GM23248 (cell line): Measurements from ENCODE around the gene FAM20C. TPM values are rescaled to one million over a fixed set of nuclear protein-coding genes. Genes with fewer than 3 reads are reported as not detected.

Experiments used
- DNase-seq: peaks from one replicate; pipeline ENCODE4 v3.0.0-alpha.2; 2015
- H2AFZ ChIP-seq: fragments of 200-600 bp; sonication (generic); 2 replicates; pipeline ENCODE4 v1.6.1; 2016; ENCODE audit warnings: antibody characterized with exemption
- H3F3A ChIP-seq: fragments of 200-600 bp; sonication (generic); 2 replicates; pipeline ENCODE4 v1.6.1; 2016; ENCODE audit warnings: mild to moderate bottlenecking, antibody characterized with exemption, mixed run types; ENCODE audit not compliant: insufficient read depth
- H3K27ac ChIP-seq: fragments of 200-600 bp; sonication (generic); 2 replicates; pipeline ENCODE4 v1.5.1; 2016; ENCODE audit warnings: mild to moderate bottlenecking
- H3K27me3 ChIP-seq: fragments of 200-600 bp; sonication (generic); replicated peaks from 2 replicates; pipeline ENCODE4 v1.6.1; 2016; ENCODE audit warnings: mild to moderate bottlenecking; ENCODE audit not compliant: insufficient read depth
- H3K36me3 ChIP-seq: fragments of 200-600 bp; sonication (generic); 2 replicates; pipeline ENCODE4 v1.6.1; 2016; ENCODE audit warnings: low read depth, mild to moderate bottlenecking
- H3K4me1 ChIP-seq: fragments of 200-600 bp; sonication (generic); 2 replicates; pipeline ENCODE4 v1.6.1; 2016; ENCODE audit warnings: mild to moderate bottlenecking; ENCODE audit not compliant: insufficient read depth
- H3K4me2 ChIP-seq: fragments of 200-600 bp; sonication (generic); one replicate; pipeline ENCODE4 v1.6.1; 2016; ENCODE audit warnings: mild to moderate bottlenecking; ENCODE audit not compliant: unreplicated experiment
- H3K4me3 ChIP-seq: fragments of 200-600 bp; sonication (generic); 2 replicates; pipeline ENCODE4 v1.5.1; 2016; ENCODE audit warnings: mild to moderate bottlenecking
- H3K79me2 ChIP-seq: fragments of 200-600 bp; sonication (generic); 2 replicates; pipeline ENCODE4 v1.6.1; 2016; ENCODE audit warnings: mild to moderate bottlenecking; ENCODE audit not compliant: insufficient read depth
- H3K9ac ChIP-seq: fragments of 200-600 bp; sonication (generic); 2 replicates; pipeline ENCODE4 v1.6.1; 2016; ENCODE audit warnings: mild to moderate bottlenecking
- H3K9me2 ChIP-seq: fragments of 200-600 bp; sonication (generic); 2 replicates; pipeline ENCODE4 v1.6.1; 2016; ENCODE audit warnings: mixed run types, mild to moderate bottlenecking, moderate library complexity; ENCODE audit not compliant: insufficient read depth
- H3K9me3 ChIP-seq: fragments of 200-600 bp; sonication (generic); one replicate; pipeline ENCODE4 v1.6.1; 2017; ENCODE audit warnings: low read depth
- H4K20me1 ChIP-seq: fragments of 200-600 bp; sonication (generic); 2 replicates; pipeline ENCODE4 v1.6.0; 2016; ENCODE audit not compliant: insufficient read depth
- EZH2 ChIP-seq: fragments of 200-600 bp; sonication (generic); IDR thresholded peaks from 2 replicates; pipeline ENCODE4 v1.6.1; 2018; ENCODE audit warnings: antibody characterized with exemption, mild to moderate bottlenecking; ENCODE audit not compliant: insufficient read depth, poor library complexity, severe bottlenecking
- EZH2phosphoT487 ChIP-seq: fragments of 200-600 bp; sonication (generic); IDR thresholded peaks from 2 replicates; pipeline ENCODE4 v1.6.1; 2018; ENCODE audit warnings: antibody characterized with exemption, moderate library complexity, mild to moderate bottlenecking, low read depth; ENCODE audit not compliant: insufficient read depth
- WGBS, 2 experiments: methylation state at CpG; one replicate each; pipeline ENCODE4 v1.1.6; 2015 to 2017; ENCODE audit warnings: low lambda C conversion rate in 2 of 2, low coverage in 1 of 2; ENCODE audit errors: missing lambda C conversion rate in 2 of 2; 5-methylcytosine and 5-hydroxymethylcytosine counted together
- in situ Hi-C: fragments of 300-500 bp; cut with MboI; formaldehyde crosslinking; loops from 2 replicates; pipeline ENCODE4 v1.15.0; 2020
- polyA plus RNA-seq: library from polyadenylated mRNA; unstranded; fragments of >200 nt; fragmentation: Nextera tagmentation; extraction: Ambion mirVana; gene quantifications from 2 replicates; pipeline ENCODE4 v1.2.1, GENCODE V29; 2016
- total RNA-seq: library from RNA; depleted of rRNA; stranded (reverse); fragments of >200 nt; shearing (Covaris generic); gene quantifications from 2 replicates; pipeline ENCODE4 v1.2.3, GENCODE V29; 2014

Gene FAM20C
- total and polyA plus RNA-seq, 2 experiments from 2014 or later = 13.5 to 63.8 TPM

GRCh38 chr7:150811-151221 lies 41.6 kb upstream of the FAM20C start:
- Histone ChIP-seq H3K9me3 (no peaks in the 10 kb centered on the region), H3K4me3 (no peak overlapping the region), H4K20me1 (no peaks in the 10 kb centered on the region), H3K36me3 (no peaks in the 10 kb centered on the region), H3K9me2 (no peaks in the 10 kb centered on the region), H3K9ac (no peak overlapping the region), H3K27me3 (no peaks in the 10 kb centered on the region), H3F3A (peaks cover 9% of the 10 kb centered on the region; the same call in 1 of the 2 replicates), H2AFZ (peak overlapping the region; percentile 98; the same call in 1 of the 2 replicates), H3K27ac (no peak overlapping the region), H3K79me2 (no peaks in the 10 kb centered on the region), H3K4me2 (no peak overlapping the region), H3K4me1 (peaks cover 17% of the 10 kb centered on the region)
- in situ Hi-C loops = no loop called here
- TF ChIP-seq EZH2 (no peak), EZH2phosphoT487 (no peak)
- 61 to 74% methylated on average over 13 of the region's 13 CpGs for WGBS, 2 experiments
- peak; percentile 55 for DNase-seq

- 87 to 89% methylated on average over 25 of the region's 25 CpGs for WGBS, 2 experiments
- Histone ChIP-seq H3K4me1 (peaks cover 19% of the 10 kb centered on the region), H3F3A (peaks cover 9% of the 10 kb centered on the region; the same call in 1 of the 2 replicates), H3K4me3 (no peak overlapping the region), H3K36me3 (no peaks in the 10 kb centered on the region), H3K4me2 (no peak overlapping the region), H3K27me3 (no peaks in the 10 kb centered on the region), H3K27ac (no peak overlapping the region), H3K9ac (no peak overlapping the region), H4K20me1 (no peaks in the 10 kb centered on the region), H3K9me2 (no peaks in the 10 kb centered on the region), H3K79me2 (no peaks in the 10 kb centered on the region), H3K9me3 (no peaks in the 10 kb centered on the region), H2AFZ (no peak overlapping the region)
- TF ChIP-seq EZH2phosphoT487 (no peak), EZH2 (no peak)
- in situ Hi-C loops = no loop called here
- DNase-seq = no peak
These were observed 40.9 kb upstream of the FAM20C start for GRCh38 chr7:151346-152050.

- WGBS, 2 experiments = 82 to 83% methylated on average over 16 to 19 of the region's 19 CpGs
These were observed 39.5 kb upstream of the FAM20C start for GRCh38 chr7:152702-153391.

GRCh38 chr7:153604-154003 lies 38.8 kb upstream of the FAM20C start:
- WGBS, 2 experiments = 91% methylated on average over 13 of the region's 13 CpGs

More at GRCh38 chr7:152702-153391, 39.5 kb upstream of the FAM20C start:
- Histone ChIP-seq H3K4me3 (no peak overlapping the region), H3K27me3 (no peaks in the 10 kb centered on the region), H3K9me3 (no peaks in the 10 kb centered on the region), H2AFZ (no peak overlapping the region), H3K4me1 (peaks cover 19% of the 10 kb centered on the region), H3K9ac (no peak overlapping the region), H3K9me2 (no peaks in the 10 kb centered on the region), H3F3A (peaks cover 8% of the 10 kb centered on the region; the same call in 1 of the 2 replicates), H4K20me1 (no peaks in the 10 kb centered on the region), H3K36me3 (no peaks in the 10 kb centered on the region), H3K79me2 (no peaks in the 10 kb centered on the region), H3K27ac (no peak overlapping the region), H3K4me2 (no peak overlapping the region)
- no peak for TF ChIP-seq EZH2
- no peak for TF ChIP-seq EZH2phosphoT487
- in situ Hi-C loops = no loop called here
- no peak for DNase-seq

More at GRCh38 chr7:153604-154003, 38.8 kb upstream of the FAM20C start:
- Histone ChIP-seq H3K79me2 (no peaks in the 10 kb centered on the region), H3K9me2 (no peaks in the 10 kb centered on the region), H3K4me3 (no peak overlapping the region), H3K4me1 (peaks cover 16% of the 10 kb centered on the region), H3K36me3 (no peaks in the 10 kb centered on the region), H3F3A (0 out of 2 replicates have a peak, but pooled peaks cover 5% of the 10 kb centered on the region), H2AFZ (no peak overlapping the region), H3K4me2 (no peak overlapping the region), H4K20me1 (no peaks in the 10 kb centered on the region), H3K27ac (no peak overlapping the region), H3K9me3 (no peaks in the 10 kb centered on the region), H3K27me3 (no peaks in the 10 kb centered on the region), H3K9ac (no peak overlapping the region)
- no peak for DNase-seq
- TF ChIP-seq EZH2 (no peak), EZH2phosphoT487 (no peak)
- in situ Hi-C loops = no loop called here
